ENCODE measurements around the gene NTRK2.

NTRK2 gene

DNA sequence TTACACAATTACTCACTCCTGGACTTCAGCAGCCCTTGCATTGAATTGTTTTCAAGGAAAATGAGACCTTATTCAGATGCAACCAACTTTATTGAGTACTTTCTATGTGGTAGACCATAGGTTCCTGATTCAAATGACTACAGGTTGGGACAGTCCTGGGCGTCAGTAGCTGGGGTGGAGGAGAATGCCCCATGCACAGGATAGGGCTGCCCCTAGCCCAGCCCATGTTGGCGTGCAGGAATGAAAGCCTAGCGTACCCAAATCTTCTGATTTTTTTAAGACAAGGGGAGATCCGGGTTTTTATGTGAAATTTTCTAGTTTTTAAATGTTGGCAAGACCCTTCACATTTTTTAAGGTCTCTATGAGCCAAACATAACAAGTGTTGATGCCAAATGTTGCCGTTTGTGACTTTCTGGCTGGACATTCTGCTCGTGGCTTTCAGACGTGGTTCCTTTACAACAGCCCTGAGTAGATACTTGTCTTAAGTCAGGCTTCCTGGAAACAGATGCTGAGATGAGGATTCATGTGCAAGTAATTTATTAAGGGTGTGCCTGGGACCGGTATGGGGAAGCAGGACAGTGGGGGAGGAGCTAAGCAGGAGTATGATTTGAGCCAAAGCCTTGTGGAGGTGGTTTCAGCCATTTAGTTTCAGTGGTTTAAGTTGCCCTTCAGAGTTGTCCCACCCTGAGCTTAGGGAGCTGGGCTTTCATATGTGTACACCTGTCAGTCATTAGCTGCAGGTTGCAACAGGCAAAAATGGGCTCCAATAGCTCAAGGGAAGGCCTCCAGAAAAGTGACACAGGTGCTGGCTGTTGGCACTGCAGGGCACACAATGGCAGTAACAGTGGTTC, 154.1 kb downstream of the NTRK2 start:
- DNase-seq, result no peak

DNA sequence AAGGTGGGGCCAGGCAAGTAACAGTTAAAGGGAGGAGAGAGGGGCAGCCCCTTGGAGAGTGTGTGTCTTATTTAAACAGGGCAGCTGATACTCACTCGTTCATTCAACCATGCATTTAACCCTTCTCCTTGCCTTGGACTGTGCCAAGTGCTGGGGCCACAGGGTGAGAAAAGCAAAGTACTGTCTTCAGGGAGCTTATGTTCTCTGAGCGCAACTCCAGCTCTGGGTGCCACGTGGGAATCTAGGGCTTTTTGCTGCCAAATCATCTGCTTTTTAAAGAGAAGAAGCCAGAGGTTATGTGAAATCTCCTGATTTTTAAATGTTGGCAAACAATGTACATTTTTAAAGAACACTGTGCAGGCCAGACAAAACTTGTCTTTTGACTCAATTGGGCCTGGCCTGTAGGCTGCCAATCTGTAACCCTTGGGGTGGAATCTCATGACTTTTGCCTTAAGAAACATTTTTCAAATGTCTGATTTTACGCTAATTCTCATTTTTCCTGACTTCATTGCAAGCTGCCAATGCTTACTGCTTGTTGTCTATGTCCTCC, 157.8 kb downstream of the NTRK2 start:
- no peak for DNase-seq

DNA sequence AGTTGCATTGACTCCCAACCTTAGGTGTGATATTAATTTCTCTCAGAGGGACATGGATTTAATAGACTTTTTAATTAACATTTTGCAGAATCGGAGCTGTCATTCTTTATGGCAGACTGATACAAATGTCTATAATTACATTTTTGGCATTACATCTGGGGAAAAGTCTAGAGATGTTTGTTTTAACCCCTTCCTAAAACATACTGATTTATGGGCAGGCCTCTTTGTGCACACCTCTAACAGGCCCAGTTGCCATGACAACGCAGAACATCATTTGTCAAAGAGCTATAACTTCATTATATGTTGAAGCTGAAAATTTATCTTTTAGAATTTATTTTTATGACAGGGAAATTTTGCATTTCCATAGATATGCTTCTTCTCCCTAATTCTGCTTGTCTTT, 158.5 kb downstream of the NTRK2 start:
- no peak for DNase-seq

DNA sequence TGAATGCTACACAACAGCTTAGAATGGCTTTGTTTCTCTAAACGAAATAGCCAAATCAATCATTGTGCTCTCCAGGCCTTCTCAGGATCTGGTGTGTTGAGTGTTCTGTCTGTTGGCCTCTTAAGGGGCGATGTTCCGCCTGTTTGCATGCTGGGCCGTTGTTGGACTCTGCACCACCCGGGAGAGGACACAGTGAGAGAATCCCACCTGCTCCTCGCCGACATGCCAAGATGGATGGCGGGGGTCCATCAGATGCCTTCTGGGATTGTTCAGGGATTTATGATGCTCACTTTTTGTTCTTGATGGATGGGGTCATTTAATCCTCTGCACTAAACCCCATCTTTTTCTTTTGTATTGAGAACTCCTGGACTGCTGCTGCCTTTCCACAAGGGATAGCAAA, 159.9 kb downstream of the NTRK2 start:
- DNase-seq, result no peak

DNA sequence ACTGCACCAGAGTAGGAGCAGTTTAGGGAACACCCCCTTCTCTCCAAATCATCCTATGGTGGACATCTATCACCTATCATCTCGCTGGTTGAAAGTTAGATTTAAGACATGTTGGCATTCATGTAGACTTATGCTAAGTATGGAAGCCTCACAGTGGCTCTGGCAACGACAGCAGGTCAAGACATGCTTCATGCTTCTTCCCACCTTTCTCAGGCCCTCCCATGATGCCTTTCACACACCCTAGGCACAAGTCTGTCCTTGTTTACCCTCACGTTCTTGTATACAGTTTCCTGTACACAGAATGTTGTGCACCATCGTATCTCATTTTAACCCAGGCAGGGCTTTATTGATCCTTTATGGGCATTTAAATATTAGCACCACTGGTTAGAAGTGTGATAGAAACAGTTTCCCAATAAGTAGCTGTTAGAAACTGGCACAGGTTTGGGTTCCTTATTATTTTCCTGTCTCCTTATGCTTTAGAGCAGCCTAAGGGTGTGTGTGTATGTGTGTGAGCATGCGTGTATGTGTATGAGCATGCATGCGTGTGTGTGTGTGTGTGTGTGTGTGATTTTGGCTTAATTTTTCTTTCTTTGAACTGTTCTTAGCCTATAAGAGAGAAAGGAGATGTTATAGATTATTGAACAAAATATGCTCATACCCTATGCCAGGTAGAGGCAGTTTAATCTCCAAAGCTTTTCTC, 160.6 kb downstream of the NTRK2 start:
- DNase-seq, result no peak

DNA sequence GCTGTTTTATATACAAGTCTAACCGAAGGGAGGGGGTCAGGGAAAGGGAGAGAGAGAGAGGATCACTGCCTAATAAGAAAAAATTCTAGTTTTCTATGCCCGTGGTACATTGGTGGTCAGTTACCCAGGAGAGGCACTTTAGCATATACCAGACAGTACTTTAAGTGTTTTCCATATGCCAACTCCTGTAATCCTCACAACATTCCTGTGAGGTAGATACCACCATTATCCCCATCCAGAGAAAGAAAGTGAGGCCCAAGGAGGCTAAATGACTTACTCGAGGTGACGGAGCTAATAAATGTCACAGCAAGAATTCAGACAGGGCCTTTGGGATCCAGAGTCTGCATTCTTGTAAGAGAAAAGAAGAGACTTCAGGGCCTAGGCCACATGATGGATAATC, 161.8 kb downstream of the NTRK2 start:
- DNase-seq, result no peak

DNA sequence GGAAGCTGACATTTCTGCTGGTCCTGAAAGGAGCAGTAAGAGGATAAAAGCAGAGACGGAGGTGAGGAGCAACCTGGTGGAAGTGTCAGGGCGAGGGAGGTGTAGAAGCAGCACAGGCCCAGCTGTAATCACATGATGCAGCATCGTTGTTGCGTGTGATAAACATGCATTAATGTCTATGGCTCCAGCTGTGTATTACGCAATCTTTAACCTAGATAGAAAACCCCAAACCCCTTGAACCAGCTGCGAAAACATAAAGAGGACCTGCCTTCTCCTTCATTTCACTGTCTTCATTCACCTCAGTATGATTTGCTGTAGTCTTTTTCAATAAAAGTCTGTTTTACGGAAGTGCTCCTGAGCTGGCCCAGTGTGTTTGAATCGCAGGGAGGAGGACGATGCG, 162.9 kb downstream of the NTRK2 start:
- no peak for DNase-seq

DNA sequence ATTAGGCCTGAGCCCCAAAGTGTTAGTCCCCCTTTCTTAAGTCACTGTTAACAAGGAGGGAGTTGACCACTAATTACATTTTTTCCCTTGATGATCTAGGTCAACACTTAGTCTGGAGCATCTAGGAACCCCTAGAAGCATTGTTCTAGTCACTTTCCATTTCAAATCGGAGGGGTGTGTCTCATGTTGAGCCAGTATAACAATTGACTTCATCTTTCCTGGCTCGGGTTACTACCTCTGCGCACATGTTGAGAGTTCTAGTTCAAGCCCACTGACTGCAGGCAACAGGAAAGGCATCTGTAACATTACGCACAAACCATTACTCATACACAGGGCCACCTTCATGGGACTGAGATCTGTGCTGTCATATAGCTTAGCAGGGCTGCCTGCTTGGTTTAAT, 164.9 kb downstream of the NTRK2 start:
- DNase-seq, result no peak

DNA sequence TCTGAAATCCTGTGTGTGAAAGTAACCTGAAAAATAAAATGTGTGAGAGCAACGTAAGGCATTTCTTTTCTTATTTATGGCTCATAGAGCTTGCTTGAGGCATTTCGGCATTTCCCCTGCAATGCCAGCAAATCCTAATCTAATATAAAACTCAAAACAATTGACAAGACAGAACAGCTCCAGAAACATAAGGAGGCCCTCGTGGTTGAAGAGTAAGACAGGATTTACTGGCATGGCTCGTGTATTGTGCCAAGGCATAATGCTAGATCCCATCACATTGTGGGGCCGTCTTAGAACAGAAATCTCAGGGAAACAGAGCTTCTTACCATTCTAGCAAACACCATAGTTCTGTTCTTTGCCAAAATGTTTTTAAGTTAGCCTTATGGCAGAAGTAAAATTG, 166.2 kb downstream of the NTRK2 start:
- DNase-seq, result no peak

DNA sequence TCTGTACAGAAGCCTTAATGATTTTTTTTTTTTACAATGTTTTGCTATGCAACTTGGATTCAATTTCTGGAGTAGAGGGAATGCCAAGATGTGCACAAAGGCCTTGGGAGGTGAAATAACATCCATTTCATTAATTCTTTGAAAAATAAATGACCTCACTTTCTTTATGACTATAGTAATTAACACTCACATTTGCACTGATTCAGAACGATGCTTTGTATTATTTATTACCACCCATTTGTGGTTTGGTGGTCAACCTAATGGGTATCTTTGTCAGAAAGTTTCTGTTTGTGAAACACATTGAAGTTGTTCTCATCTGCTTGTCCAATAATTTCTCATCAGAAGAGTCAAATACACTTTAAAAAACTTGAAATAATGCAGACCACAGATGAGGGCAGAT, 169.3 kb downstream of the NTRK2 start:
- no peak for DNase-seq

DNA sequence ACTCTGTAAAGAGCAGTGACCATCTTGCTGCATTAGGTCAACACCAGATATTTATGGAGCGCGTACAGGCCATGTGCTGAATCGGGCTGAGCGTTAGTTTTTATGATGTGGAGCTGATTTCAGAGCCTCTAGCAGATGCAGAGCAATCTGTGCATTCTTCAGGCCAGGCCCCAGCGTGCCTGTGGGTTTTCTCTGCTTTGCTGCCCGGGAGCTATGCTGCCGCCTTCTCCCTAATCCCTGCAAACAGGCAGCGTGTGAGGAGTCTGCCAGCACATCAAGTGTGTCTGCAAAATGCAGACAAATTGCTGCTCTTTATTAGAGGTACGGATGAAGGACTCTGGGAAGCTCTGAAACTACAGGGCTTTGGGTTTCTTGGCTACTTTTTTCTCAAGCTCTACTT, 170.0 kb downstream of the NTRK2 start:
- no peak for DNase-seq

DNA sequence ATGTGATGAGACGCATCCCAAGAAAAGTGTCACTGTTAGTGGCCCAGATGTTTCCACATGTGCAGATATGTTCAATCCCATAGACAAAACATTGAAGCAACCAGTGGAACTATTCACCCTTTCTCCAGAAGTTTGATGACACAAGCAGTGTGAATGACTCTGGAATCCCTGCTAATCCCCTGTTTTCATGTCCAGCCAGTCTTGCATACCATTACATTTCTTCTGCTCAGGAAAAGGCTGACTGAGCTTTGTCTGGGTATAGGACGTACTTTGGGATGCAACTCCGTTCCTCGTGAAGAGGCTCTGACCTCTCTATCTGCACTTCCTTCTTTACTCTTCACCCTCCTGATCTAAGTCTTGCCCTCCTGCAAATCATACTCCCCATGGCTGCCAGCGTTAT, 172.4 kb downstream of the NTRK2 start:
- DNase-seq, result no peak

DNA sequence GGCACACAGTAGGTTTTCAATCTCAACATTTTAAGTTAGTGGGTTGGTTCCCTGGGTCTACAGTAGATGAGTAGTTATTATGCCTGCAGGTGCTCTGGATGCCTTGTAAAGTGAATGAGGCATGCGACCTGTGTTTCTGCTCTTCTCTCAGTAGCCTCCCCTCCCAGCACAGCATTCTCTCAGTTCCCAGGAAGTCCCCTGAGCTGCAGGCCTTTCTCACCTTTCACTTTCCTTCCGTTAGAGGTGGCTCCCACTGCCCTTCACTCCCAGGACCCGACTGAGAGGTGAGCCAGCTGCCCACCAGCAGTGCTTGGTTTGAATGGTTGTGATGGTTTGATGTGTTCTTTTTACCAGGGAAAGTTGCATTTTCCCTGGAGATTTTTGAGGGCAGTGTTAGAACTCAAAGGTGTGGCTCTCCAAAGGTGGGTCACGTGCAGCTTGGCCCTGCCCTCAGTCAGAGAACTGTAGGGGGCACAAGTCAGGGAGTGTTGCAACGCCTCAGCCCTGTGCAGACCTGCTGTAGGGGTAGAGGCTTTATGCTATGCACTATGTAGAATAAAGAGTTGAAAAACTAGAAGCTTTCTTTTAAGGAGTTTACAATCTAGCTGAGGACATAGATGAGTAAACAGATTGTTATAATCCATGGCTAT, 173.8 kb downstream of the NTRK2 start:
- DNase-seq, result no peak

DNA sequence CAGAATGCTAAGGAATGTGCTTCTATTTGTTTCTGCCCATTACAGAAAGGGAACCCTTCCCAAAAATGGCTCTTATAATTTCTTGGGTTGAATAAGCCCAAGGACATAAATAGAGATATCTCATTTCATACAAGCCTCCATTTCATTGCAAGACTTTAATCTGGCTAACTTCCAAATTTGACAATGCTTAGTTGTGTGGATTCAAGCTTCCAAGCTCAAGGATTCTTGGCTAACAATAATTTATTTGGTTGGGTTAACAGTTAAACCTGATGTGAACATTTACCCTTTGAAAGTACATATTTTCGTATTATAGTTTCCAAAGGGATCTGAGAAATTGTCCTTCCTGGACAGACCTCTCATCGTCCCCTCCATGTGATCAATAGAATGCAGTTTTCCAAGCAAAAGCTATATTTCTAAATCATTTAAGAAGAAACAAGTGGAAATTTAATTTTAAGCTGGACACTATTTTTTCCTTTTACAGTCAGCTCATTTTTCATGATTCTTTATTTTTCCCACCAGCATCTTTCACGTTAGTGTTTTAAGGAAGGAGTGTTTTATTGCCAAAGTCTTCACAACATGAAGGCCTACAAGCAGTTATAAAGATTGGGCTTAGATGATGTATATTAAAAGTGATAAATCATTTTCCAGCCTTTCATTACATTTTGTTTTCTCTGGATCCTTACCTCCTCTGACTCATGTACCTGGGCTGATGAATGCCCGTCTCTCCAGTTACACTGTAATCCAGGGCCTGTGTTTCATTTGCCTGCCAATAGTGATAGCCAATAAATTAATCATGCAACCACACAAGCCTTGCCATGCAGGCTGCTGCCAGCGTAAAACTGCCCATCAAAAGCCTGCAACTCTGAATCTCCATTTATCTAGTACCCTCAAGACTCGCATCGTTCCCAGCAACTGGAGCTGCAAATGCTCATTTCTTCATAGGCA, 176.7 kb downstream of the NTRK2 start:
- no peak for DNase-seq

DNA sequence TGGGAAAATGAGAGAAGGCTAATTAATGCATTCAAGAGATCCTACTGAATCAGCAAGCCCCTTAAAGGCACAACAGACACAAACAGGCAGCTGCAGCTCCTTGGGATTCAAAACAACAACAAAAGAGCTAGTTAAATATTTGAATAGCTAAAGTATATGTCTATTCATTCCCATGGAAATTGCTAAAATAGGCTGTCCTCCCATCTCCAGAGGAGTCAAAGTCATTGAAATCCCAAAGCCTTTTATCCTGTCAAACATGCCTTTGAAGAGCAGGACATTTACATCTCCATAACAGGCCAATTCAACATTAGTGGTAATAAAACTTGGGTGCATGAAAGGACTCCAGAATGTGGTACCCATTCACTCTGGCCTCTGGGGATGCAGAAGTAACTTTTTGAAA, 177.4 kb downstream of the NTRK2 start:
- no peak for DNase-seq

DNA sequence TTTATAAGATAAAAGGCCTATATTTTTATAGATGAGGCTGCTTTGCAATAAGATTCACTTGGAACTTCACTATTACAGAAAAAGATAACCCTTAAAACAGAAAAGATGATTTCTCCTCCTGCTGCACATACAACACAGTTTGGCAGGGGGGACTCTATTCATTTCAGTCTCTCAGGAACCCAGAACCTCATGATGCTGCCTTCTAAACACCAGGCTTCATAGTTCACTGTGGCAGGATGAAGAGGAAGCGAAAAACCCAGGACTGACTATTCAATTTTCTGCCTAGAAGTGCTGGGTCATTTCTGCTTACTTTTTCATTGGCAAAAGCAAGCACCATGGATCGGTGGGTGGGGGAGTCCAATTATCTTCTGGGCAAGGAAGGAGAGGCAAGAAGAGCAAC, 179.5 kb downstream of the NTRK2 start:
- no peak for DNase-seq

DNA sequence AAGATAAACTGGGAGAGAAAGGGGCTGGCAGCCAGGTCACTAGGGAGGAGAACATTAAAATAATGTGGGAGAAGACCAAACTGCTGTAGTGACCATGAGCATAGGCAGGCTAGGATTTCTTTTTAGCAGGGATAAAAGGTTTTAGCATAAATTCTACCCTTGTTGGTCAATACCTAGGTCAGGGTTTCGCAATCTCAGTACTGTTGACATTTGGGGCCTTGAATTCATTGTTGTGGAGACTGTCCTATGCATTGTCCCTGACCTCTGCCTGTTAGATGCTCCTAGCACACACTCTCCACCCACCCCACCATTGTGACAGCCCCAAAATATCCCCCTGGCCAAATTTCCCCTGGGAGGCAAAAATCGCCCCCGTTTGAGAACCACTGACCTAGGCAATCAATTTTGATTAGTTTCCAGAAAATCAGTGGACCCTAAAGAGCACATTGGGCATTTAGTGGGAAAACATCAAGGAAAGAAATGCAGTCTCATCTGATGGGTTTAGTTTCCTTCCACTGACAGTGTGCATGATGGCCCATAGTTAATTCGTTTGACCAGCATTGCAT, 181.4 kb downstream of the NTRK2 start:
- DNase-seq, result no peak

DNA sequence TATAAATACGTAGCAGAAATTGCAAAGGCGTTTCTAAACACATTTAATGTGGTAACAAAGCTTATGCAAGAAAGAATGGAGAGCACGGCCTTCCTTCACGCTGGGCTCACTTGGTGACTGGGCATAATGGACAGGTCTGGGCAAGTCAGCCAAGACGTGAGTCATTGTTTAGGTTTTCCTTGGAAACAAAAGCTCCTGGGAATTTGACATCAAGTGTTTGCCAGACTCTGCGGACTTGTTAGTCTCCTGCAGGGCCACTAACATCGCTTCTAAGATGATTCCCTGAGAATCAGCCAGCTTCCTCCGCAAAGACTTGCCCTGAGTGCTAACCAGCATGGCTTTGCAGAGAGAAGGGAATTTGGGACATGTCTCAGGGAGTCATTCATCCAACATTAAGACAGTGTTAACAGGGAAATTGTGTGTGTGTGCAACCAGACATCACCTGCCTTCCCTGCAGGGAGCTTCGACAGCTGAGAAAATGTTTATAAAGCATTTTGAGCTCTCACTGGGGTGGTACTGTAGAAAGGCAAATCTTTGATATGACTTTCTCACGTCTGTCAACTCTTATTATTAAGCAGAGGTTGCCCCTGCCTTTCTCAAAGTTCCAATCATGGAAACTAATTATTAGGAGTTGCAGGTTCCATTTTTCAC, 182.5 kb downstream of the NTRK2 start:
- DNase-seq, result no peak

DNA sequence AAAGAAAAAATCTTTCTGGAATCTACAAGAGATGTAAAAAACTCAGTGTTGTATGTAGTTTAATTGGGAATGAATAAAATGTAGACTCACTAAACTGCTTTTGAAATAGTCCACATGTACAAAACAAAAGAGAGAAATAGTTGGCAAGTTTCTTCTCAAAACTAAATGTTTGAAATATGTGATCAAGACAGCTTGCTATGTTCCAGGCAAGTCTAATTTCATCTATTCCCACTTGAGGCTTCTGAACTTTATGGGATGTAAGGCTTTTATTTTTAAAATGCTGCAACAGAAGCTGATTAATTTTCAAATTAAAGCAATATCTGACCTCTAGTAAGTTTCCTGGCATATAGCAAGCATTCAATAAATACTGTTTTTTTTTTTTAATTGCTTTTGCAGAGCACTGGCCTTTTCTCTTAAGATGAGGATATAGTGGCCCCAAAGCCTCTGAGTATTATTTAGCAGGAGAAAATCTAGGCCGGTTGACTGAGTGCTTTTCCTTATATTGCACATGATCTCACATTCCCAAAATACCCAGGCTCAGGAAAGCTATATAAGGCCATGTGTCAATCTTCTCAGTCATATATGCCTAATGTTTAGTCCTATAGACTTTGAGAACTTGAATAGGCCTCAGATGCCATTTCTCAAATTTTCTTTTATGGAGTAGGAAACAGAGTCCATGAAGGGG, 183.2 kb downstream of the NTRK2 start:
- no peak for DNase-seq

DNA sequence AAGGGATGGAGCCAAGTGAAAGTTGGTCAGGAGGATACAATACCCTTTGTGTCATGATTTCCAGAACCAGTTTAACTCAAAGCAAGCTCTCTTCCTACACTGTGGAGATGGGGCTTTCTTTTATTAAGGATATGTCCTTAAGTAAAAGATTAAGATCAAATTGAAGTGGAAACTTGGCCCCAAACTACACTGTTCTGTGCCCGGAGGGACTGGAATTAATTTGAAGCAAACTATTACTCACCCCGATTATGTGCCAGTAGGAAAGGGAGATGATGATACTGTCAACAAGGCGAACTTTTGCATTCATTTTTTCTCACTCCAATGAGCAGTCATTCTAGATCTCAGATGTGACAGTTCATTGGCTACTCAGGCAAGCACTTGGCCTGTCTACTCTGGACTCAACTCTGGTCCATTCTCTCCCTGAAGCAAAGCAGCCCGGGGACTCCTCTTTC, 186.7 kb downstream of the NTRK2 start:
- DNase-seq, result no peak

DNA sequence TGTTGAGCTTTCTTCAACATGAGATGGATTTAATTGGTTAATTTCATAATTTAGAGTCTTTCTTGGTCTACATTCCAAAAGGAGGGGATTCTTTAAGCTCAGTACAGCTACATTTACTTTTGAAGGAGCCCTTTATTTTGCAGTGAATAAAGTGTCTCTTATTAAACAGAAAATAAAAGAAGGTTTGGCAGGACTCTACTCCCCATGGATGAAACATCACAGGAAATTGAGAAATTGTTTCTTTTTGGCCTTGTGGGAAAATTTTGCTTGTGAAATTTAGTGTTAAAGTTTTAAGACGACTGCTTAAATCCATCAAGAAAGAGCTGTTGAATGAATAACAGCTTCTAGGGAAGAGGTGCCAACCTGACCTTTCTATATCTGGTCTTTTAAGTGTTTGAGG, 187.7 kb downstream of the NTRK2 start:
- DNase-seq, result no peak
